ENCODE measurements around the gene LOXHD1.

The LOXHD1 gene

GRCh38 chr18:46536215-46536874 is 120.7 kb downstream of the LOXHD1 start:
- peak; percentile 2 for DNase-seq

DNA sequence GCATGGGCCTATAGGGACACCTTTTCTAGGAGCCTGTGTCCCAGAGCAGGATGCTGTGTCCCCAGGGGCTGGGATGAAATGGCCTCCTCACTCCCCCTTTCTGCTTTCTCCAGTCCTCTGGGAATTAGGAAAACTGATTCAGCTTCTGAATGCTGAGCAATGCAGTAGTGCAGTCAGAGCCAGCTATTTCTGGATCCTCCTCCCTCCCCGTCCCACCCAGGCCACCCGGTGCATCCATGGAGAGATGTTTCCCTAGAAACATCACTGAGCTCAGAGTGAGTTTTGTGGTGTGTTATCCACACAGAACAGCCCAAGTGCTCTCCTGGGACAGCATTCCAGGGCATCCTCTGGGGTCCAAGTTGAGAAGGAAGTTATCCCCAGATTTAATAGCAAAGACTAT is 125.5 kb downstream of the LOXHD1 start:
- no peak for DNase-seq

DNA sequence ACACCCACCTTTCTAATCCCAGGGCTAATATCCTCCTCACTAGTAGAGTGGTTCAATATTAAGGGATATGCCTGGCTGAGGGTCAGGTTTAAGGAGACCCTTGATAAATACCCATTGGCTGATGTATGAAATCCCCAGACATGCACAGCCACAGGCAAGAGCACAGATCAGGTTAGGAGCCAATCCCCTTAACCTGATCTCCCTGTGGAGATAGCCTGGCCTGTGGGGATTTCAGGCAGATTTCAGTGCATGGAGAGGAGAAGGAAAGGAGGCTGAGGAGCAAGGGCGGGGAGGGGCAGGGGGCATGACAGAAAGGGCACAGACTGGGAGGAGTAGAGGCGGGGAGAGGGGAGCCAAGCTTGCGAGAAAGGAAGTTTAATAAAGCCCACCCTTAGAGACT is 129.0 kb downstream of the LOXHD1 start:
- no peak for DNase-seq

- no peak for DNase-seq
These were observed 137.2 kb downstream of the LOXHD1 start for GRCh38 chr18:46519870-46520269.

GRCh38 chr18:46518438-46518837 is 138.6 kb downstream of the LOXHD1 start:
- no peak for DNase-seq

GRCh38 chr18:46516555-46516954 is 140.5 kb downstream of the LOXHD1 start:
- DNase-seq: no peak

- no peak for DNase-seq
These were observed 146.6 kb downstream of the LOXHD1 start for GRCh38 chr18:46510386-46510785.

DNA sequence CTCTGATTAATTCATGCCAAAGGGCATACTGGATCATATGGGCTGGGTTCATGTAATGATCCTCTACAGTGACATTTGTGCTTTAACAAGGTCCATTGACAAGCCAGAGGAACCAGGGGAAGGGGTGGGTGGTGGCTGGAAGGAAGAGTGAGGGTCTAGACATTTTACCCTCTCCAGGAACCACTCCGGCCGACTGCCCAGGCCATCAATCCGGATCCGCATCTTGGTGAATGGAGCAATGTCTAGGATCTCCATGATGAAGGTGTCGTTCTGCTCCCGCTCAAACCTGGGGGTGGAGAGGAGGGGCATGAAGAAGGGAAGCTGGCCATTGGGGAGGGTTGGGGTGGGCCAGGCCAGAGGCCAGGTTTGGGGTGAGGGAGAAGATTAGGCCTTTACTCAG is 147.5 kb downstream of the LOXHD1 start:
- no peak for DNase-seq

GRCh38 chr18:46506974-46507586 is 149.9 kb downstream of the LOXHD1 start:
- no peak for DNase-seq

GRCh38 chr18:46502444-46502843 is 154.6 kb downstream of the LOXHD1 start:
- DNase-seq: no peak

GRCh38 chr18:46497129-46497528 is 159.9 kb downstream of the LOXHD1 start:
- no peak for DNase-seq

DNA sequence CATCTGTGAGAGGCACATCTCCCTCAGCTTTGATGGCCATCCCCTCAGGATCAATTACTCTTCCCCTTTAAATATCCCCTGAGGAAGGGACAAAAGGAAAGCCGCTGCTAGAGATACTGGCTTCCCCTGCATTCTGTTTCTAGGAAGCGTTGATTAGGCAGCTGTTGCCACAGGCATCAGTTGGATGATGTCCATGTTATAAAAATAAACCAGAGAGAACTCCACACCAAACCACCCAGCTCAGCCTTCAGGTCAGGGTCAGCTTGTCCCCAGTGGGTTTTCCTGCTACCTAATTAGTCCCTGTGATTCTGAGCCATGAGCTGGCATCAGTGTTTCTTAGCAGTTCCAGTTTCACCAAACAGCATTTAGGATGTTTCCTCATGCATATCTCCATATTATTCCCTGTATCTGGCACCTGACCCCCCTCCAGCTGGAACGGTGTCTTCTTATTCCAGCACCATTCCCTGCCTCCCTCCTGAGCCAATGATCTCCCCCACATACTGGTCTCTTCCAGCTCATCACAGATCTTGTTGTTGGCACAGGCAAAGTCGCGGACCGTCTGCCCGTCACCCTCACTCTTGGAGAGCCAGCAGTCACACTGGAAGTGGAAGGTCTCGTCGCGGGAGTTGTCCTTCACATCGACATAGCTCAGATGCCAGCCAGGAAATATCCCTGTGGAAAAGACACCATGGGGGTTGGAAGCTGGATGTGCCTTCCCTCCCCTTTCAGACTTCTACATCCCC is 168.4 kb downstream of the LOXHD1 start:
- no peak for DNase-seq

DNA sequence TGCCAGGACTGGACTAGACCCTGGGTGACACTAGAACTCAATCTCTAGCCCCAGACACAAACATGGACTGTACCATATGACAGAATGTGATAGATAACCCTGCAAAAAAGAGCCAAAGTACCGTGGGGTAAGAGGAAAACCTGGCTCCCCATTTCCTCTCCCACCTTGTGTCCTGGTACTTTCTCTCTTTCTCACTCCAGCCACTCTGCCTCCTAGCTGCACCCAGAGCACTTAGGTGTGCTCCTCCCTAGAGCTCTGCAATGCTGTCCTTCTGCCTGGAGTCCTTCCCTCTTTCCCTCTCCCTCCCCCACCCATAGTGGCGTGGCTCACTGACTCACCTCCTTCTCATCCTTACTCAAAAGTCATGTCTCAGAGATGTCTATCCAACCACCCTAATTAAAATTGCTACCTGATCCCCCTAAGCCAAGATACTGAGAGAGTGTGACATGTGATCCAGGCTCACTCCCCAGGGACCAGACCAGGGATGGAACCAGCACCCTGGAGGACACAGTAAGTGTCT is 171.3 kb downstream of the LOXHD1 start:
- no peak for DNase-seq

DNA sequence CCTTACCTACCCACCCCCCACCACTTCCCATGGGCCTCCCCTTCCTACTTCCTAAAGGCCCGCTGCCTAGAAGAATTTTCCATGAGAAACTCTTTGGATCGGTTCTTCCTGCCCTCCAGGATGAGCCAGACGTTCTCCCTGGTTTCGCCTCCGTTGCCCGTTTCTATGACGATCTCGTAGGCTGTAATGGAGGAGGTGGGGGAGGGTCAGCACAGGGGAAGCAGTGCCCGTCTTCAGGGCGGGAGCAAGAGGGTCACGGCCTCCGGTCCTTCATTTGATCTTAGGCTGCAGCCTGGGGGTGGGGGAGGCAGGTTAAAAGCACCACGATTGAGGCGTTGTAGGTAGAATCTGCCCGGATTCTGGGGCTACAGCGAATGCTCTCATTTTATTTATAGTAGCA is 172.0 kb downstream of the LOXHD1 start:
- no peak for DNase-seq

DNA sequence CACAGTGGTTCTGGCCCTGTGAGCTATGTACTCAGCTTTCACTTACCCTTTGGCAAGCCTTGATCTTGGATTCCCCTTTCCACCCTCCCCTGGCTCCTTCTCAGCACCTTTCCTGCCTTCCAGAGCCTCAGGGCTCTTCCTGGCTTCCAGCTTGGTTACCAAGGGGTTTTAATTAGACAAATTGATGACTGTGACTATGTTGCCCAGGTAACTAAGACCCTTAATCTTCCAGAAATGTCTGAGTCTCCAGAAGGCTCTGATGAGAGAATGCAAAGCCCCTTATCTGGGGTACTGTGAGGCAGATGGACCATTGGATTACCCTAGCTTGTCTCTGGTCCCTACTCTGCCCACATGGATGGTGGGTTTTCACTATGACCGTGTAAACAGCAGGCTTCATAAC is 174.2 kb downstream of the LOXHD1 start:
- no peak for DNase-seq

GRCh38 chr18:46481847-46482245 is 175.2 kb downstream of the LOXHD1 start:
- no peak for DNase-seq

DNA sequence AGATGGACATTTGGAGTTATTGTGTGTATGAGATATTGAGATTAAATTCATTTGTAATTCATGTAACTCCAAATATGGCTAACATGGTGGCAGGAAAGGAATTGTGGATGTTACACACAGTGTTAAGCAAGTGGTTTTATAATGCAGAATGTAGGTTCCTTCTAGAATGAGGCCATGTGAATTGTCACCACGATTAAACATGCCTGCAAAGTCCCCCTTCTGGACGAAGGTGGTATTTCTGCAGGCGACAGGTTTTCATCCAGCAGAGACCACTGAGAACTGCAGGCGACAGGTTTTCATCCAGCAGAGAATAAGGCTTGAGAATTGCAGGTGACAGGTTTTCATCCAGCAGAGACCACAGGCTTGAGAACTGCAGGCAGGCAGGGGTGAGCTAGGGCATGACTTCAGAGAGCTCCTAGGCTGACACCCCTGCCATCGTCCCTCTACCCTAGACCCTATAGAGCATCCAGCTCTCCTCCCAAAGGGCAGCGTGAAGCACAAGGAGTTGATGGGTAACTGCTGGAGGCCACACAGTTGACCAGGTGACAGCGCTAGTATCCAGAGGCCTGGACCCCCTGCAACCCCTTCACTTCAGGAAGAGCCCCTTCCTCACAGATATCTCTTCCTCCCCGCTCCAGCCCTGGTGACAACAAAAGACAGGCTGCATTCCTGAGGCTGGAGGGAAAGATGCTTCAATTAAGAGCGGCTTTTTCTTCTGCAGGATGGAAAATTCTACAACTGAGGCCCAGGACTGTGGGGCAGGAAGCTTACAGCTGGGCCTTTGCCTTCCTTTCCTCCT is 175.8 kb downstream of the LOXHD1 start:
- DNase-seq: peak; percentile 45

DNA sequence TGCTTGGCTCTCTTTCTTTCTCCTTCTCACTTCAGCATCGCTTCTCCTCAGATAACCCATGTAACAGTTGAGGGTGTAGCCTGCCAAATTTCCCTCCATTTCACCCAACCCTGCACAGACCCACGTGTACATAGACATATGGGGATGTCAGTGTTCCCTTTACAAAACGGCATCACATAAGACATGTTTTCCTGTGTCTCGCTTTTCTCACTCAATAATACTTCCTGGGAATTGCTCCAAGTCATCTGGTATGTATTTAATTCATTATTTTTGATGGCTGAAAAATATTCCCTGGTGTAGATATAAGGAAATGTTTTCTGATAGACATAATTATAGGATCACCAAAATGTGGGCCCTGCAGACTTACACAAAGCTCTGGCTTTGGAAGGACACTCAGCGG is 176.8 kb downstream of the LOXHD1 start:
- DNase-seq: no peak

DNA sequence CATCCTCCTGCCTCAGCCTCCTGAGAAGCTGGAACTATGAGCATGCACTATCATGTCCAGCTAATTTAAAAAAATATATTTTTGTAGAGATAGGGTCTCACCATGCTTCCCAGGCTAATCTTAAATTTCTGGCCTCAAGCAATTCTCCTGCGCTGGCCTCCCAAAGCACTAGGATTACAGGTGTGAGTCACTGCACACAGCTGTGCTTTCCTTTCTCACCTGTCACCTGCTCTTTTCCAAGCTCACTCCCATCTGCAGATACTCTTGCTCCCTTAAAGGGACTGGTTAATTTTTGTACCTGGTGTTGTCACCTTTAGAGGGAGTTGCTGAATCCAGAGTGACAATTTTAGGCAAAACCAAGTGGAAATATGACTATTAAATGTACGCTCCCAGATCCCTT is 178.2 kb downstream of the LOXHD1 start:
- DNase-seq: no peak

GRCh38 chr18:46477425-46478011 is 179.5 kb downstream of the LOXHD1 start:
- no peak for DNase-seq

DNA sequence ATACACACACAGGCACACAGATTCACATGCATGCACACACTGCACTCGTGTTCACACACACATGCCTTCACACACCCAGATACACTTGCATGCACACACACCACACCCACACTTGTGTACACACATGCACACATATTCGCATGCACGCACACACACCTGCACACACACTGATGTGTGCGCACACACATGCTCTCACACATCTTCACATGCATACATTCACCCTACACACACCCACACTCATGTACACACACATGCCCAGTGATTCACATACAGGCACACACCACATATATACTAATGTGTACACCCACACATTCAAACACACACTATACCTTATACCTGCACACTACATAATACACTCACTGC is 181.6 kb downstream of the LOXHD1 start:
- no peak for DNase-seq

- DNase-seq: no peak
These were observed 182.3 kb downstream of the LOXHD1 start for GRCh38 chr18:46474487-46475389.

Data from CD4-positive, alpha-beta T cell treated with Interleukin-4 for 4 hours (primary cell).